ENCODE results near the gene KIF1A. TPM values are rescaled to one million over a fixed set of nuclear protein-coding genes. Genes with fewer than 3 reads are reported as not detected.

KIF1A gene
- total RNA-seq, 1 donor from 2014 or later: 0.37 TPM

- H3K4me1 Mint-ChIP-seq: no peaks in the 10 kb centered on the region
- H3K27me3 Mint-ChIP-seq: no peaks in the 10 kb centered on the region
- no peak overlapping the region for H3K27ac Mint-ChIP-seq
- H3K4me3 Mint-ChIP-seq: no peak overlapping the region
- no peaks in the 10 kb centered on the region for H3K9me3 Mint-ChIP-seq
- no peaks in the 10 kb centered on the region for H3K36me3 Mint-ChIP-seq (ENCODE audit: low read depth)
- intact Hi-C loops (cut with micrococcal nuclease): no loop called here
- no peak for DNase-seq
These were observed 87.0 kb downstream of the KIF1A start for GRCh38 chr2:240732911-240733622.

DNA sequence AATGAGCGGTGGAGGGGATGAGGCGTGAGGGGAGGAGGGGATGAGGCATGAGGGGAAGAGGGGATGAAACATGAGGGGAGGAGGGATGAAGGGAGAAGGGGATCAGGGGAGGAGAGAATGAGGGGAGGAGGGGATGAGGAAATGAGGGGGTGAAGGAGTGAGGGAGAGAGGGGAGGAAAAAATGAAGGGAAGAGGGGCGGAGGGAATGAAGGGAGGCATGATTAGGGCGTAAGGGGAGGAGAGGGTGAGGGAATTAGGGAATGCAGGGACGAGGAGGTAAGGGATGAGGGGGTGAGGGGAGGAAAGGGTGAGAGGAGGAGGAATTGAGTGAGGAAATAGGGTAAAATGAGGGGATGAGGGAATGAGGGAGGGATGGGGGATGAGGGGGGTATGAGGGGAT is 87.8 kb downstream of the KIF1A start:
- no peaks in the 10 kb centered on the region for H3K27me3 Mint-ChIP-seq
- H3K27ac Mint-ChIP-seq: no peak overlapping the region
- no peak for DNase-seq
- no peaks in the 10 kb centered on the region for H3K9me3 Mint-ChIP-seq
- no peak overlapping the region for H3K4me3 Mint-ChIP-seq
- H3K4me1 Mint-ChIP-seq: no peaks in the 10 kb centered on the region
- no peaks in the 10 kb centered on the region for H3K36me3 Mint-ChIP-seq (ENCODE audit: low read depth)
- intact Hi-C loops (cut with micrococcal nuclease): no loop called here

DNA sequence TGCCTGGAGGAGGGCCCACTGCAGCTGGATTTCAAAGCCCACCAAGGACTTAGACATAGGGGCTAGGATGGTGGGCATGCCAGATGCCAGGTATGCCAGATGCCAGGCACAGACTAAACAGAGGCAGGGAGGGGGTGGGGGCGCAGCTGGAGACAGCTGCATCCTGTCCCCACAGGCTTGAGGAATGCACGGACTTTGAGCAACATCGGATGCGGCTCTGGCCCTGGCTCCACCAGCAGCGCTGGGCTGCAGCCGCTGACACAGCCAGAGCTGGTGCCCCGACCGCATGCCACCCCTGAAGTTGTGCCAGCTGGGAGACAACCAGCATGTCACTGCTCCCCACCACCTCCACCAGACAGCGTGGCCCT is 88.9 kb downstream of the KIF1A start:
- H3K9me3 Mint-ChIP-seq: no peaks in the 10 kb centered on the region
- H3K4me1 Mint-ChIP-seq: no peaks in the 10 kb centered on the region
- no peak overlapping the region for H3K4me3 Mint-ChIP-seq
- no peaks in the 10 kb centered on the region for H3K27me3 Mint-ChIP-seq
- no peak for DNase-seq
- no peaks in the 10 kb centered on the region for H3K36me3 Mint-ChIP-seq (ENCODE audit: low read depth)
- no peak overlapping the region for H3K27ac Mint-ChIP-seq
- intact Hi-C loops (cut with micrococcal nuclease): no loop called here

GRCh38 chr2:240730501-240731177 is 89.4 kb downstream of the KIF1A start:
- Mint-ChIP-seq H3K27ac (no peak overlapping the region), H3K4me3 (no peak overlapping the region), H3K27me3 (no peaks in the 10 kb centered on the region), H3K4me1 (no peaks in the 10 kb centered on the region), H3K9me3 (no peaks in the 10 kb centered on the region), H3K36me3 (ENCODE audit: low read depth) (no peaks in the 10 kb centered on the region)
- intact Hi-C loops (cut with micrococcal nuclease): no loop called here
- DNase-seq: no peak

GRCh38 chr2:240728827-240729226 is 91.2 kb downstream of the KIF1A start:
- Mint-ChIP-seq H3K27me3 (no peaks in the 10 kb centered on the region), H3K4me1 (no peaks in the 10 kb centered on the region), H3K9me3 (no peaks in the 10 kb centered on the region), H3K27ac (no peak overlapping the region), H3K36me3 (ENCODE audit: low read depth) (no peaks in the 10 kb centered on the region), H3K4me3 (no peak overlapping the region)
- DNase-seq: no peak
- intact Hi-C loops (cut with micrococcal nuclease): no loop called here

DNA sequence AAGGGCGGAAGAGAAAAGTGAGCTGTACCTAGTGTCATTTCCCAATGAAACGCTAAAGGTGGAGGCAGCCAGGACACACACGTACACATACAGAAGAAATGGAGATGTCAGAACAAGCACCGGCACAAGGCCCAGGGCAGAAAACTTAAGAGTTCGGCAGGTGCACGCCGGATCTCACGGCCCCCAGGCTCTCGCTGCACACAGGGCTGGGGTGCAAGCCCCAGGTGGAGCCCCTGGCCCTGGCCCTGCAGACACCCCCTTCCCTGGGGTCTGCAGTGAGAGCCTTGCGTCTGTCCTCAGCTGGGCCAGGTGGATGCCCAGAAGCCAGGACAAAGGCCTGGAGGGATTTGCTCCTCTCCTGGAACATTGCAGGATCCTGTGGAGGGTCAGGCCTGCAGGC is 91.7 kb downstream of the KIF1A start:
- no peak overlapping the region for H3K27ac Mint-ChIP-seq
- H3K27me3 Mint-ChIP-seq: no peaks in the 10 kb centered on the region
- H3K36me3 Mint-ChIP-seq (ENCODE audit: low read depth): no peaks in the 10 kb centered on the region
- no peak for DNase-seq
- no peaks in the 10 kb centered on the region for H3K4me1 Mint-ChIP-seq
- H3K4me3 Mint-ChIP-seq: no peak overlapping the region
- intact Hi-C loops (cut with micrococcal nuclease): no loop called here
- no peaks in the 10 kb centered on the region for H3K9me3 Mint-ChIP-seq

GRCh38 chr2:240727913-240728312 is 92.1 kb downstream of the KIF1A start:
- intact Hi-C loops (cut with micrococcal nuclease): no loop called here

GRCh38 chr2:240727439-240727838 is 92.6 kb downstream of the KIF1A start:
- H3K4me1 Mint-ChIP-seq: no peaks in the 10 kb centered on the region
- H3K27ac Mint-ChIP-seq: no peak overlapping the region
- H3K4me3 Mint-ChIP-seq: no peak overlapping the region
- no peaks in the 10 kb centered on the region for H3K27me3 Mint-ChIP-seq
- H3K9me3 Mint-ChIP-seq: no peaks in the 10 kb centered on the region
- intact Hi-C loops (cut with micrococcal nuclease): no loop called here
- DNase-seq: no peak
- no peaks in the 10 kb centered on the region for H3K36me3 Mint-ChIP-seq (ENCODE audit: low read depth)

More at GRCh38 chr2:240727913-240728312, 92.1 kb downstream of the KIF1A start:
- no peak for DNase-seq
- Mint-ChIP-seq H3K27ac (no peak overlapping the region), H3K4me3 (no peak overlapping the region), H3K36me3 (ENCODE audit: low read depth) (no peaks in the 10 kb centered on the region), H3K4me1 (no peaks in the 10 kb centered on the region), H3K9me3 (no peaks in the 10 kb centered on the region), H3K27me3 (no peaks in the 10 kb centered on the region)

GRCh38 chr2:240726876-240727275 is 93.1 kb downstream of the KIF1A start:
- no peak overlapping the region for H3K27ac Mint-ChIP-seq
- no peak overlapping the region for H3K4me3 Mint-ChIP-seq
- no peaks in the 10 kb centered on the region for H3K36me3 Mint-ChIP-seq (ENCODE audit: low read depth)

DNA sequence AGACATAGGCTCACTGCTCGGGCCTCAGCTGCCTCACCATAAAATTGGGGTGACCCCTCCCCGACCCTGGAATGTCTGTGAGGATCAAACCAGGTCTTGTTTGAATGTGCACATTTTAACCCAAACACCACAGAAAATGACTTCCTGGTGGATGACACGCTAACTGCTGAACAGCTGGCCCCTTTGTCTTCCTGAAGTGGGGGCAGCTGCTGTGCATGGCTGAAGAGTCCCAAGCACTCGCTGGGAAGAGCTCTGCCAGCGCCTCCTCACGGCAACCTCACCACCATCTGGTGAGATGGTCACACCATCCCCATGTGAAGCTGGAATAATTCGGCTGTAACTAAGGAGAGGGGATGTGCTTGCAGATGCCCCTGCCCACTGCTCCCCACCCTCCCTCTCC is 94.3 kb downstream of the KIF1A start:
- no peaks in the 10 kb centered on the region for H3K4me1 Mint-ChIP-seq
- intact Hi-C loops (cut with micrococcal nuclease): no loop called here
- no peaks in the 10 kb centered on the region for H3K36me3 Mint-ChIP-seq (ENCODE audit: low read depth)
- no peak overlapping the region for H3K27ac Mint-ChIP-seq
- H3K27me3 Mint-ChIP-seq: no peaks in the 10 kb centered on the region
- no peak overlapping the region for H3K4me3 Mint-ChIP-seq
- H3K9me3 Mint-ChIP-seq: no peaks in the 10 kb centered on the region
- no peak for DNase-seq

More at GRCh38 chr2:240726876-240727275, 93.1 kb downstream of the KIF1A start:
- DNase-seq: no peak
- Mint-ChIP-seq H3K27me3 (no peaks in the 10 kb centered on the region), H3K9me3 (no peaks in the 10 kb centered on the region), H3K4me1 (no peaks in the 10 kb centered on the region)
- intact Hi-C loops (cut with micrococcal nuclease): no loop called here

DNA sequence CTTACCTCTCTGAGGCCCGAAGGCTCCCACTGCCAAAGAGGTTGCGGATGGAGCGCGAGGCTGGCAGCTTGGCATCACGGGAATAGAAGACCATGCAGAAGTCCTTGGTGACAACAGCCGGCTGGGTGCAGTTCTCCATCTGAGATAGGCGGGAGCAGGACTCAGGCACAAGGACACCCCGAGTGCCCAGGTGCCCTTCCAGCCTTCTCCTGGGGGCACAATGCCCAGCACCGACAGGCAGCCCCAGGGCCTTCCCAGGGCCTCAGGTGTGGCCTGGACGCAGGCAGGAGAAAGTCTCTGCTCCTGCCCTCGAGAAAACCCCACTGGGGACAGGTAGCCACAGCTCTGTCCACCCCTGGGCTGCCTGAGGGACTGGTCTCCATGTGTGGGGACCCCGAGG is 94.8 kb downstream of the KIF1A start:
- H3K9me3 Mint-ChIP-seq: no peaks in the 10 kb centered on the region
- intact Hi-C loops (cut with micrococcal nuclease): no loop called here
- H3K27me3 Mint-ChIP-seq: no peaks in the 10 kb centered on the region
- no peak overlapping the region for H3K4me3 Mint-ChIP-seq
- no peak overlapping the region for H3K27ac Mint-ChIP-seq
- no peaks in the 10 kb centered on the region for H3K4me1 Mint-ChIP-seq
- no peaks in the 10 kb centered on the region for H3K36me3 Mint-ChIP-seq (ENCODE audit: low read depth)
- DNase-seq: no peak

- no peaks in the 10 kb centered on the region for H3K27me3 Mint-ChIP-seq
- no peaks in the 10 kb centered on the region for H3K36me3 Mint-ChIP-seq (ENCODE audit: low read depth)
- H3K27ac Mint-ChIP-seq: no peak overlapping the region
- no peaks in the 10 kb centered on the region for H3K9me3 Mint-ChIP-seq
- no peak for DNase-seq
- no peaks in the 10 kb centered on the region for H3K4me1 Mint-ChIP-seq
- intact Hi-C loops (cut with micrococcal nuclease): no loop called here
- no peak overlapping the region for H3K4me3 Mint-ChIP-seq
These were observed 95.6 kb downstream of the KIF1A start for GRCh38 chr2:240724431-240724830.

- no peaks in the 10 kb centered on the region for H3K9me3 Mint-ChIP-seq
These were observed 96.2 kb downstream of the KIF1A start for GRCh38 chr2:240723851-240724250.

GRCh38 chr2:240722796-240723735 is 97.0 kb downstream of the KIF1A start:
- intact Hi-C loops (cut with micrococcal nuclease): no loop called here
- H3K4me1 Mint-ChIP-seq: no peaks in the 10 kb centered on the region
- no peak overlapping the region for H3K4me3 Mint-ChIP-seq
- no peak for DNase-seq
- H3K36me3 Mint-ChIP-seq (ENCODE audit: low read depth): no peaks in the 10 kb centered on the region
- no peak overlapping the region for H3K27ac Mint-ChIP-seq
- H3K27me3 Mint-ChIP-seq: no peaks in the 10 kb centered on the region
- H3K9me3 Mint-ChIP-seq: no peaks in the 10 kb centered on the region

More at GRCh38 chr2:240723851-240724250, 96.2 kb downstream of the KIF1A start:
- Mint-ChIP-seq H3K27ac (no peak overlapping the region), H3K4me3 (no peak overlapping the region), H3K4me1 (no peaks in the 10 kb centered on the region), H3K27me3 (no peaks in the 10 kb centered on the region), H3K36me3 (ENCODE audit: low read depth) (no peaks in the 10 kb centered on the region)
- intact Hi-C loops (cut with micrococcal nuclease): no loop called here
- DNase-seq: no peak

Data from activated CD4-positive, alpha-beta T cell treated with anti-CD3 and anti-CD28 coated beads, Interleukin-2, amount 10 ng/mL, durations not matched to agents 24 days and 14 days (primary cell).